NT2/D1 (cell line): ENCODE measurements around the gene TNFAIP1.

Experiments
- YY1 ChIP-seq: IDR thresholded peaks from 2 replicates; pipeline ENCODE4 v1.6.1; 2011; ENCODE audit not compliant: insufficient read length, insufficient read depth
- ZNF274 ChIP-seq: IDR thresholded peaks from 2 replicates; pipeline ENCODE4 v1.6.1; 2011; ENCODE audit warnings: mild to moderate bottlenecking, low read depth, low read length

DNA sequence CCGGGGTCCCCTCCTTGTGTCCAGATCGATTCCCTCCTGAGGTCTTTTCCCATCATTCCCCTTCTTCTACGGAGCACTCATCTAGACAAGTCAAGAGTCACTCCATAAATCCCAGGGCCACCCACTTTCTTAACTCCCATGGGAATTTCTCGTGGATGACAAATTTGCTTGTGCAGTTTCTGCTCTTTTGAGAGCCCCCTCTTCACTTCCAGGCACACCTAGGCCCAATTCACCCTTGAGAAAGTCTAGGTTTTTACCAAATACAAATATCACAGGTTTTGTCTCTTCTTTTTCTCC is 22.3 kb downstream of the TNFAIP1 start:
- TF ChIP-seq YY1 (no peak), ZNF274 (no peak)
